Measurements from ENCODE around the gene SHISA5. TPM values are rescaled to one million over a fixed set of nuclear protein-coding genes. Genes with fewer than 3 reads are reported as not detected.
A peak's percentile ranks its signal among the peaks of the same experiment; 100 is the strongest.

The SHISA5 gene
- total RNA-seq, 1 experiment from 2014 or later, result 104 TPM

DNA sequence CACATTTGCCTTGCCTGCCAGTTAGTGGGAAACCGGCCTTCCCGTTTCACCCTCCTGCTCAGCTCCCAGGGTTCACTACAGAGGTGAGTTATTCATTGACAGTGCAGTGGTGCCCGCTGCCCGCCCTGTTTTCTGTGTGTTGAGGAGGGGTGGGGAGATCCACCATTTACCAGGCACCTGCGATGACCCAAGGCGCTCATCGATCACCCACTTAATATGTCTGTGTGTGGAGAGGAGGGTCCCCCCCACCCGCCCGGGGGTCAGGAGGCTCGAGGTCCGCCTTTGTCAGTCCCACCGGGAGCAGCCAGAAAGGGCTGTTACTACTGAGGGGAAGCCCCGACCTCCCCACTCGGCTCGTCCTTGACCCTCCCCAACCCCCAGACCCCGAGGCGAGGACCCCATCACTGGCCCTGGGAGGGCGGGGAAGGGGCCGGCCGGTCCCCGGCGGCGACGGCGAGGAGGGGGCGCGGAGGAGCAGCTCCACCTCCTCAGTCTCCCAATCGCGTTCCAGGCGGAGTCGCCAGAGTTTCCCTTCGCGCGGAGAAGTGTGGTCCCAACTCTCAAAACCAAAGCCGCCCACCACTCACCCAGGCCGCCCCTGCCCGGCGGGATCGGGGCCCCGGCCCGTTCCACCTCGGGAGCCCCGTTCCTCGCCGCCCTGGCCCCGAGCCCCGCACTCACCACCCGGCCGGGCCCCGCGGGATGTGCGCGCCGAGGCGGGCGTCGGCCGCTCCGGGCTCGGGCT lies 75.2 kb downstream of the SHISA5 start:
- peak overlapping the region; percentile 58 to 70 for H3K4me3 ChIP-seq (replicated peaks in 1 of 2; ENCODE audit: low read depth in 1 of 2, low read length in 2 of 2)
- H3K36me3 ChIP-seq (ENCODE audit: control insufficient read depth in 1 of 2, insufficient read depth in 2 of 2, low read length in 2 of 2), result peaks cover 0 to 17% of the 10 kb centered on the region in 2 experiments; a peak in 1 of 4 replicates
- ATAC-seq (peak; percentile 33), DNase-seq (ENCODE audit: low read depth, low spot score) (no peak)
- H3K9me2 ChIP-seq (ENCODE audit: insufficient read depth), result no peaks in the 10 kb centered on the region
- no peaks in the 10 kb centered on the region for H3K9me3 ChIP-seq (ENCODE audit: control insufficient read depth in 1 of 2, insufficient read depth in 1 of 2, low read depth in 1 of 2, low read length in 2 of 2)
- H4K20me1 ChIP-seq (ENCODE audit: insufficient read depth), result no peaks in the 10 kb centered on the region
- TF ChIP-seq, protein P1, sequence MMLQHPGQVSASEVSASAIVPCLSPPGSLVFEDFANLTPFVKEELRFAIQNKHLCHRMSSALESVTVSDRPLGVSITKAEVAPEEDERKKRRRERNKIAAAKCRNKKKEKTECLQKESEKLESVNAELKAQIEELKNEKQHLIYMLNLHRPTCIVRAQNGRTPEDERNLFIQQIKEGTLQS (IDR thresholded peaks at IDR 0.05), result no peak
- 0 out of 2 replicates have a peak, but pooled peaks have one; percentile 18 for TF ChIP-seq POLR2AphosphoS5 (IDR thresholded peaks at IDR 0.05; ENCODE audit: low read depth, low read length)
- no peak for TF ChIP-seq POLR2A (IDR thresholded peaks at IDR 0.05; ENCODE audit: borderline replicate concordance, extremely low read depth, insufficient read depth, insufficient read length)
- peak overlapping the region; percentile 91 for H3K4me2 ChIP-seq (ENCODE audit: low read length)
- BruUV-seq (replicated peaks), result no TSS peak
- peak overlapping the region; percentile 77 for H3K9ac ChIP-seq (ENCODE audit: low read length)
- peak overlapping the region; percentile 81 for H3K27ac ChIP-seq (ENCODE audit: low read depth, low read length)
- H2AFZ ChIP-seq (ENCODE audit: low read depth, low read length, poor library complexity, severe bottlenecking), result no peak overlapping the region
- ChIA-PET RAD21 (ENCODE audit: low non-redundant PET in 1 of 2, low total read pairs in 2 of 2, uncharacterized antibody in 2 of 2, unreplicated experiment in 2 of 2) (no interaction called here), CTCF (interaction anchor here (1.1 to 3.3 kb wide), 2 partner anchors 28 to 155 kb away, joined by 4 to 15 read pairs; no protein-coding TSS in a partner anchor), POLR2A (no interaction called here)
- intact Hi-C loops (cut with micrococcal nuclease), result no loop called here
- no peaks in the 10 kb centered on the region; the same call in 1 of the 2 replicates for H3K79me2 ChIP-seq (ENCODE audit: insufficient read depth, low read length)
- no peaks in the 10 kb centered on the region for H3K27me3 ChIP-seq (ENCODE audit: insufficient read depth, low read length)
- peaks cover 37 to 52% of the 10 kb centered on the region in 2 experiments for H3K4me1 ChIP-seq (ENCODE audit: control insufficient read depth in 1 of 2, insufficient read depth in 2 of 2, low read length in 2 of 2)

DNA sequence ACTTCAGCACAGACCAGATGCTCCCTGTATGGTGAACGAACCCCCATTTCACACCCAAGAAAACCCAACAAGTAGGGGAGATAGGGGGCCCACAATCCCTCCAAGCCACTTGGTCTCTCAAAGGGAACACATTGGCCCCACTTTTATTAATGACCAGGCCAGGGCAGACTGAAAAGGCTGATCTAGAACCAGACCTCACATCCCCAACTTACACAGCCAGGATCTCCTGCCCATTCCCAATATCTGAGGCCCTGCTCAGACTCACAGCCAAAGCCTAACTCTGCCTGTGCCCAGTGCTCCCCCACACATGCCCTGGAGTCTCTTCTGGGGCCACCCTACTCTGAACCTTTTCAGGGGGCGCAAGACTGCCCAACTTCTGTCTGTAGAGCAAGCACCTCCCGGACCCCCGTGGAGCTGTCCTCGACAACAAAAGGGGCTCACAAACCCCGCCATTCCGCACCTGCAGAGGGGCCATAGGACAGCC lies 75.8 kb downstream of the SHISA5 start:
- Histone ChIP-seq H3K36me3 (ENCODE audit: control insufficient read depth in 1 of 2, insufficient read depth in 2 of 2, low read length in 2 of 2) (peaks cover 0 to 12% of the 10 kb centered on the region in 2 experiments; a peak in 1 of 4 replicates), H3K4me3 (replicated peaks in 1 of 2; ENCODE audit: low read depth in 1 of 2, low read length in 2 of 2) (peak overlapping the region; percentile 58 to 70), H3K27me3 (ENCODE audit: insufficient read depth, low read length) (no peaks in the 10 kb centered on the region), H2AFZ (ENCODE audit: low read depth, low read length, poor library complexity, severe bottlenecking) (no peak overlapping the region), H4K20me1 (ENCODE audit: insufficient read depth) (no peaks in the 10 kb centered on the region), H3K9ac (ENCODE audit: low read length) (peak overlapping the region; percentile 77; the same call in 1 of the 2 replicates), H3K27ac (ENCODE audit: low read depth, low read length) (no peak overlapping the region; the same call in 1 of the 2 replicates), H3K4me1 (ENCODE audit: control insufficient read depth in 1 of 2, insufficient read depth in 2 of 2, low read length in 2 of 2) (peaks cover 31 to 46% of the 10 kb centered on the region in 2 experiments), H3K4me2 (ENCODE audit: low read length) (peak overlapping the region; percentile 91), H3K79me2 (ENCODE audit: insufficient read depth, low read length) (no peaks in the 10 kb centered on the region; the same call in 1 of the 2 replicates), H3K9me2 (ENCODE audit: insufficient read depth) (no peaks in the 10 kb centered on the region), H3K9me3 (ENCODE audit: control insufficient read depth in 1 of 2, insufficient read depth in 1 of 2, low read depth in 1 of 2, low read length in 2 of 2) (no peaks in the 10 kb centered on the region)
- ATAC-seq (no peak), DNase-seq (ENCODE audit: low read depth, low spot score) (no peak)
- CTCF ChIA-PET, result interaction anchor here (1.0 to 1.1 kb wide), 2 partner anchors 8 to 154 kb away, joined by 3 to 4 read pairs; no protein-coding TSS in a partner anchor
- TF ChIP-seq CEBPB (IDR thresholded peaks at IDR 0.05; ENCODE audit: low read depth) (no peak), YY1 (IDR thresholded peaks at IDR 0.05; ENCODE audit: extremely low read depth, insufficient replicate concordance, low read depth, low read length) (no peak), JUND (IDR thresholded peaks at IDR 0.05) (no peak), ZBTB33 (IDR thresholded peaks at IDR 0.05; ENCODE audit: extremely low read depth, insufficient replicate concordance, low read length) (no peak), TCF7L2 (IDR thresholded peaks at IDR 0.05; ENCODE audit: borderline replicate concordance, extremely low read depth, insufficient read depth, insufficient read length) (no peak)
- TF ChIP-seq, protein P1 (IDR thresholded peaks at IDR 0.05), result no peak
- RAD21 ChIA-PET (ENCODE audit: low non-redundant PET in 1 of 2, low total read pairs in 2 of 2, uncharacterized antibody in 2 of 2, unreplicated experiment in 2 of 2), result no interaction called here
- BruUV-seq (replicated peaks), result TSS peak; percentile 29
- intact Hi-C loops (cut with micrococcal nuclease), result no loop called here
- POLR2A ChIA-PET, result no interaction called here
